Keratinocyte (primary cell): ENCODE measurements around the gene NBL1. TPM values are rescaled to one million over a fixed set of nuclear protein-coding genes. Genes with fewer than 3 reads are reported as not detected.

Source experiments
- DNase-seq: peaks from one replicate; pipeline ENCODE4 v3.0.0-alpha.2; 2011; ENCODE audit warnings: low read depth, missing footprints, low spot score
- FAIRE-seq: peaks from 2 replicates; lab custom pipeline; 2011; peaks lifted over from hg19 to GRCh38; lab: Jason Lieb, UNC
- H2AFZ ChIP-seq: 2 replicates; pipeline ENCODE4 v1.6.0; 2012; ENCODE audit warnings: low read length, control low read depth, inconsistent platforms; ENCODE audit not compliant: control insufficient read depth
- H3K27ac ChIP-seq: 2 replicates; pipeline ENCODE4 v1.5.1; 2011; ENCODE audit warnings: low read length; ENCODE audit not compliant: control insufficient read depth, insufficient read depth
- H3K27me3 ChIP-seq: 3 replicates; pipeline ENCODE4 v1.6.0; 2011; ENCODE audit warnings: low read length; ENCODE audit not compliant: control insufficient read depth, insufficient read depth; ENCODE audit errors: extremely low read depth
- H3K36me3 ChIP-seq, 2 experiments: 2 replicates in 1 of 2; 3 replicates in 1 of 2; pipeline ENCODE4 v1.5.1; 2011; ENCODE audit warnings: low read length in 2 of 2, mild to moderate bottlenecking in 1 of 2; ENCODE audit not compliant: control insufficient read depth in 2 of 2, insufficient read depth in 2 of 2; ENCODE audit errors: extremely low read depth in 1 of 2
- H3K4me1 ChIP-seq: 3 replicates; pipeline ENCODE4 v1.5.1; 2011; ENCODE audit warnings: low read length; ENCODE audit not compliant: control insufficient read depth, insufficient read depth; ENCODE audit errors: extremely low read depth
- H3K4me2 ChIP-seq: 3 replicates; pipeline ENCODE4 v1.6.0; 2011; ENCODE audit warnings: low read depth, low read length; ENCODE audit not compliant: control insufficient read depth, insufficient read depth; ENCODE audit errors: extremely low read depth
- H3K4me3 ChIP-seq, 3 experiments: fragments of 200-600 bp in 1 of 3; sonication (generic) in 1 of 3; 2 replicates in 2 of 3; 3 replicates in 1 of 3; pipeline ENCODE4 v1.5.1; 2011 to 2016; ENCODE audit warnings: low read length in 3 of 3, mild to moderate bottlenecking in 3 of 3, control low read depth in 2 of 3, inconsistent platforms in 1 of 3, low read depth in 1 of 3, mixed read lengths in 1 of 3, mixed run types in 1 of 3, moderate library complexity in 1 of 3; ENCODE audit not compliant: control insufficient read depth in 2 of 3, insufficient read depth in 2 of 3; ENCODE audit errors: extremely low read depth in 1 of 3
- H3K79me2 ChIP-seq: 2 replicates; pipeline ENCODE4 v1.6.0; 2012; ENCODE audit warnings: low read length; ENCODE audit not compliant: control insufficient read depth, insufficient read depth
- H3K9ac ChIP-seq: 3 replicates; pipeline ENCODE4 v1.6.0; 2011; ENCODE audit warnings: low read length; ENCODE audit not compliant: control insufficient read depth, insufficient read depth; ENCODE audit errors: extremely low read depth
- H3K9me1 ChIP-seq: 3 replicates; pipeline ENCODE4 v1.6.0; 2011; ENCODE audit warnings: low read length; ENCODE audit not compliant: control insufficient read depth, insufficient read depth; ENCODE audit errors: extremely low read depth
- H3K9me3 ChIP-seq: 2 replicates; pipeline ENCODE4 v1.5.1; 2012; ENCODE audit warnings: low read depth, low read length; ENCODE audit not compliant: control insufficient read depth
- H4K20me1 ChIP-seq: 3 replicates; pipeline ENCODE4 v1.6.0; 2011; ENCODE audit warnings: low read length; ENCODE audit not compliant: control insufficient read depth, insufficient read depth; ENCODE audit errors: extremely low read depth
- EZH2 ChIP-seq: IDR thresholded peaks from one replicate; pipeline ENCODE4 v1.6.1; 2012; ENCODE audit warnings: inconsistent platforms, mild to moderate bottlenecking, low read length, moderate library complexity
- dilution Hi-C: fragments of 300-500 bp; cut with MboI; formaldehyde crosslinking; loops from one replicate; pipeline ENCODE4 v1.7.0; 2020; ENCODE audit warnings: low sequenced_read_pairs; ENCODE audit not compliant: extremely low pct_ligation_motif_present
- polyA plus RNA-seq, 5 experiments: library from polyadenylated mRNA; depleted of rRNA in 3 of 5; stranded (reverse) in 3 of 5; stranded (forward) in 1 of 5; unstranded in 1 of 5; fragments of >200 nt; gene quantifications; 1 replicate in 1 of 5; 2 replicates in 3 of 5; 3 replicates in 1 of 5; pipeline versions ENCODE4 v1.2.1 to v1.2.3, GENCODE V29; 2011 to 2012; ENCODE audit warnings: missing spikeins in 2 of 5, low read depth in 1 of 5, low replicate concordance in 1 of 5
- TF ChIP-seq, protein P1 (sequence below), 3 experiments: IDR thresholded peaks in 1 of 3; conservative IDR thresholded peaks in 1 of 3; optimal IDR thresholded peaks in 1 of 3; 2 replicates in 2 of 3; 3 replicates in 1 of 3; pipeline versions ENCODE3 to v1.5.1; 2011; ENCODE audit warnings: low read length in 3 of 3, mild to moderate bottlenecking in 3 of 3, moderate library complexity in 2 of 3, control low read depth in 1 of 3, inconsistent platforms in 1 of 3; ENCODE audit not compliant: insufficient read depth in 2 of 3; ENCODE audit errors: extremely low read depth in 1 of 3

The NBL1 gene
- polyA plus RNA-seq, 1 donor (not counting 4 experiments of a cell fraction or from before 2014, with no cell fraction given): 74.5 TPM

DNA sequence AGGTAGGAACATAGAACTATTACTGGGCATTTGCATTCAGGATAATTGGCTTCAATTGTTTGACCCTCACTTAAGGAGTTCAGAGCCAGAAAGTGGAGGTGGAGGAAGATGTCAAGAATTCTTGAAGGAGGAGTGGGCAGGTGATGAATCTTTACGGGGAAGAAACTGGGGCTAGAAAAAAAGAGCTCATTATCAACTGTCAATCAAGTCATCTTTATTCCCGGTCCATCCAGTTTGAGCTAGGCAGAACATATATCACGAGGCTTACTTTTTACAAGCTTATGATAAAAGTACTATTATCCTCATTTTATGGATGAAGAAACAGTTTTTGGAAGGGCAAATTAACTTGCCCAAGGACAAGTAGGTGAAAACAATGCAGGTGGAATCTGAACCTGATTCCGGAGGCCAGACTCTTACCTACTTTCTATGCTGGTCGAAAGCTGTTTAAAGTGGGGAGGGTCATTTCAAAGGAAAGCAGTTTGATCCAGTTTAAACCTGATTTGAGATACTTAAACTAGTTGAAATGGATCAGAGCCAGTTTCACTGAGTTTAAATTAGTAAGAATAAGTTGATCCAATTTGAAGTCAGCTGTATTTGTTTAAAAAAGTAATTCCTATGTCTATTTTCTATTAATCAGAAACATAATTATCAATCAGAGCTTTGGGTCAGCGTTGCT, 13.3 kb upstream of the NBL1 start:
- Histone ChIP-seq H3K9me1 (no peaks in the 10 kb centered on the region), H3K27ac (no peak overlapping the region), H3K9me3 (no peaks in the 10 kb centered on the region), H3K4me2 (no peak overlapping the region), H3K4me1 (peaks cover 3% of the 10 kb centered on the region), H2AFZ (no peak overlapping the region), H4K20me1 (no peaks in the 10 kb centered on the region), H3K4me3 (no peak overlapping the region), H3K9ac (no peak overlapping the region), H3K27me3 (no peaks in the 10 kb centered on the region), H3K36me3 (peaks cover 4 to 17% of the 10 kb centered on the region in 2 experiments), H3K79me2 (no peaks in the 10 kb centered on the region)
- dilution Hi-C loops: loop anchor here (25.0 kb wide), 1 partner anchor 194 kb away; no protein-coding TSS in a partner anchor
- no peak for FAIRE-seq
- no peak for DNase-seq
- TF ChIP-seq, protein P1, sequence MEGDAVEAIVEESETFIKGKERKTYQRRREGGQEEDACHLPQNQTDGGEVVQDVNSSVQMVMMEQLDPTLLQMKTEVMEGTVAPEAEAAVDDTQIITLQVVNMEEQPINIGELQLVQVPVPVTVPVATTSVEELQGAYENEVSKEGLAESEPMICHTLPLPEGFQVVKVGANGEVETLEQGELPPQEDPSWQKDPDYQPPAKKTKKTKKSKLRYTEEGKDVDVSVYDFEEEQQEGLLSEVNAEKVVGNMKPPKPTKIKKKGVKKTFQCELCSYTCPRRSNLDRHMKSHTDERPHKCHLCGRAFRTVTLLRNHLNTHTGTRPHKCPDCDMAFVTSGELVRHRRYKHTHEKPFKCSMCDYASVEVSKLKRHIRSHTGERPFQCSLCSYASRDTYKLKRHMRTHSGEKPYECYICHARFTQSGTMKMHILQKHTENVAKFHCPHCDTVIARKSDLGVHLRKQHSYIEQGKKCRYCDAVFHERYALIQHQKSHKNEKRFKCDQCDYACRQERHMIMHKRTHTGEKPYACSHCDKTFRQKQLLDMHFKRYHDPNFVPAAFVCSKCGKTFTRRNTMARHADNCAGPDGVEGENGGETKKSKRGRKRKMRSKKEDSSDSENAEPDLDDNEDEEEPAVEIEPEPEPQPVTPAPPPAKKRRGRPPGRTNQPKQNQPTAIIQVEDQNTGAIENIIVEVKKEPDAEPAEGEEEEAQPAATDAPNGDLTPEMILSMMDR (optimal IDR thresholded peaks at IDR 0.05 in 1 of 3, IDR thresholded peaks at IDR 0.05 in 1 of 3, conservative IDR thresholded peaks at IDR 0.05 in 1 of 3; ENCODE audit: extremely low read depth in 1 of 3, insufficient read depth in 2 of 3, low read length in 3 of 3): no peak
- no peak for TF ChIP-seq EZH2

DNA sequence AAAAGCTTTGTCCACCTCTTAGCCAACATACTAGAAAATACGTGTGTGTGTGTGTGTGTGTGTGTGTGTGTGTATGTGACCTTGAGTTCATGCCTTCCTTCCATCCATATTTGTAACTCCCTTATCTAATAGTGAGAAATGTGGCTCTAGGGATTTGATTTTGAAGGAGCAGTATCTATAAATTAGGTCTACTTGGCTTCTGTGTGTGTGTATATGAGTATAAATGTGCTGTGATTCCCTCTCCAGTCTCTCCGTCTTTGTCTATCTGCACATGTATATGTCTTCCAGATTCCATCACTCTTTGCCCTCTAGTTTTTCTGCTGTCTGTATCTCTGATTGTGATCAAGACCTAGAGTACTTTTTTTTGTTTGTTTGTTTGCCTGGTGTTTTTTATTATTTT, 11.9 kb upstream of the NBL1 start:
- Histone ChIP-seq H3K27me3 (no peaks in the 10 kb centered on the region), H3K9ac (no peak overlapping the region), H3K4me3 (no peak overlapping the region), H3K27ac (no peak overlapping the region), H3K79me2 (no peaks in the 10 kb centered on the region), H3K4me2 (no peak overlapping the region), H3K9me3 (no peaks in the 10 kb centered on the region), H3K36me3 (peaks cover under 1 to 8% of the 10 kb centered on the region in 2 experiments), H3K9me1 (no peaks in the 10 kb centered on the region), H2AFZ (no peak overlapping the region), H3K4me1 (peaks cover 4% of the 10 kb centered on the region), H4K20me1 (no peaks in the 10 kb centered on the region)
- TF ChIP-seq, protein P1 (optimal IDR thresholded peaks at IDR 0.05 in 1 of 3, IDR thresholded peaks at IDR 0.05 in 1 of 3, conservative IDR thresholded peaks at IDR 0.05 in 1 of 3; ENCODE audit: extremely low read depth in 1 of 3, insufficient read depth in 2 of 3, low read length in 3 of 3): no peak
- no peak for TF ChIP-seq EZH2
- dilution Hi-C loops: loop anchor here (25.0 kb wide), 1 partner anchor 195 kb away; no protein-coding TSS in a partner anchor
- DNase-seq (no peak), FAIRE-seq (no peak)
